NCI-H2107 treated with DMSO at 0.1 percent for 48 hours (cell line): ENCODE results near the gene NIM1K.
"Not testable (repeated sequence)": the region's sequence is repeated elsewhere in the genome, so short reads cannot be mapped to it uniquely, and the experiment has no call there.

ENCODE experiments used
- DNase-seq: peaks from one replicate; lab custom pipeline; 2025; ENCODE audit not compliant: unreplicated experiment; lab: John Stamatoyannopoulos, UW

Gene NIM1K

GRCh38 chr5:43191740-43192557, at the start of gene NIM1K:
NIM1K (plus strand) TSS chr5:43192225; CDS start chr5:43245776, 53,551 bp downstream.
- no peak for DNase-seq

- DNase-seq: no peak
Observed at GRCh38 chr5:43145071-43145470, 47.0 kb upstream of the NIM1K start.

- no peak for DNase-seq
Observed at GRCh38 chr5:43146958-43147357, 45.1 kb upstream of the NIM1K start.

- no peak for DNase-seq
Observed at GRCh38 chr5:43148417-43148816, 43.6 kb upstream of the NIM1K start.

- no peak for DNase-seq
Observed at GRCh38 chr5:43149231-43149630, 42.8 kb upstream of the NIM1K start.

GRCh38 chr5:43150075-43150474, 42.0 kb upstream of the NIM1K start:
- no peak for DNase-seq

GRCh38 chr5:43150748-43151147, 41.3 kb upstream of the NIM1K start:
- DNase-seq: no peak

- no peak for DNase-seq
Observed at GRCh38 chr5:43152946-43153345, 39.1 kb upstream of the NIM1K start.

- no peak for DNase-seq
Observed at GRCh38 chr5:43154469-43154868, 37.6 kb upstream of the NIM1K start.

GRCh38 chr5:43155394-43156096, 36.5 kb upstream of the NIM1K start:
- no peak for DNase-seq

GRCh38 chr5:43156388-43156787, 35.6 kb upstream of the NIM1K start:
- DNase-seq: no peak

GRCh38 chr5:43157068-43157467, 35.0 kb upstream of the NIM1K start:
- DNase-seq: no peak

GRCh38 chr5:43161244-43161643, 30.8 kb upstream of the NIM1K start:
- DNase-seq: no peak

GRCh38 chr5:43164801-43165200, 27.2 kb upstream of the NIM1K start:
- not testable (repeated sequence) for DNase-seq

GRCh38 chr5:43165323-43165722, 26.7 kb upstream of the NIM1K start:
- DNase-seq: no peak

GRCh38 chr5:43168175-43168574, 23.9 kb upstream of the NIM1K start:
- no peak for DNase-seq

GRCh38 chr5:43171451-43171850, 20.6 kb upstream of the NIM1K start:
- no peak for DNase-seq

GRCh38 chr5:43171926-43172325, 20.1 kb upstream of the NIM1K start:
- DNase-seq: no peak

GRCh38 chr5:43172779-43173178, 19.2 kb upstream of the NIM1K start:
- no peak for DNase-seq

GRCh38 chr5:43174586-43174985, 17.4 kb upstream of the NIM1K start:
- DNase-seq: no peak

- DNase-seq: no peak
Observed at GRCh38 chr5:43179836-43180235, 12.2 kb upstream of the NIM1K start.

GRCh38 chr5:43182421-43182820, 9.6 kb upstream of the NIM1K start:
- no peak for DNase-seq
